Central memory CD4-positive, alpha-beta T cell (primary cell): ENCODE measurements around the gene IRAK2.

Experiments used
- DNase-seq: peaks from one replicate; pipeline ENCODE4 v3.0.0; 2022

IRAK2 gene

GRCh38 chr3:10286596-10287295 is 122.0 kb downstream of the IRAK2 start:
- DNase-seq, result peak; percentile 45

- no peak for DNase-seq
Measured at GRCh38 chr3:10287936-10288574, 123.3 kb downstream of the IRAK2 start.

- DNase-seq, result no peak
Measured at GRCh38 chr3:10288575-10288960, 123.8 kb downstream of the IRAK2 start.

GRCh38 chr3:10289077-10289476 is 124.4 kb downstream of the IRAK2 start:
- DNase-seq, result no peak

- no peak for DNase-seq
Measured at GRCh38 chr3:10289787-10290355, 125.2 kb downstream of the IRAK2 start.

- DNase-seq, result no peak
Measured at GRCh38 chr3:10290481-10291176, 125.9 kb downstream of the IRAK2 start.

- no peak for DNase-seq
Measured at GRCh38 chr3:10291641-10292040, 126.9 kb downstream of the IRAK2 start.

GRCh38 chr3:10292505-10293419 is 128.0 kb downstream of the IRAK2 start, which contains the start of gene GHRL:
GHRL (minus strand) TSS chr3:10292947; CDS start chr3:10290180, 2,767 bp downstream.
- no peak for DNase-seq
